Measurements from ENCODE around the gene TMEM63A. TPM values are rescaled to one million over a fixed set of nuclear protein-coding genes. Genes with fewer than 3 reads are reported as not detected.

Gene TMEM63A
- total RNA-seq, 1 experiment from 2014 or later = 93.9 TPM

- ChIA-PET POLR2A (no interaction called here), CTCF (no interaction called here)
- Histone ChIP-seq H3K36me3 (ENCODE audit: control insufficient read depth, insufficient read depth, low read length) (peaks cover 5% of the 10 kb centered on the region), H3K9me3 (no peaks in the 10 kb centered on the region), H3K27me3 (replicated peaks; ENCODE audit: control insufficient read depth, insufficient read depth, low read length) (no peaks in the 10 kb centered on the region), H3K4me1 (no peaks in the 10 kb centered on the region), H3K4me3 (ENCODE audit: low read depth, low read length) (no peak overlapping the region)
- no peaks in the 10 kb centered on the region for H3K4me1 Mint-ChIP-seq (ENCODE audit: low read depth, unreplicated experiment)
- BruUV-seq (replicated peaks) = no TSS peak
- no peaks in the 10 kb centered on the region for H3K27me3 Mint-ChIP-seq (ENCODE audit: insufficient read depth, unreplicated experiment)
- H3K4me3 Mint-ChIP-seq (ENCODE audit: unreplicated experiment) = peak overlapping the region; percentile 95
- TF ChIP-seq CTCF (IDR thresholded peaks at IDR 0.05; ENCODE audit: insufficient read depth in 1 of 2, low read depth in 1 of 2, low read length in 1 of 2, severe bottlenecking in 1 of 2, unreplicated experiment in 1 of 2) = no peak
- intact Hi-C loops (cut with micrococcal nuclease; ENCODE audit: unreplicated experiment) = loop anchor here (5.0 kb wide), 1 partner anchor 50 kb away; no protein-coding TSS in a partner anchor
- H3K36me3 Mint-ChIP-seq (ENCODE audit: insufficient read depth, unreplicated experiment) = peaks cover 37% of the 10 kb centered on the region
- no peaks in the 10 kb centered on the region for H3K9me3 Mint-ChIP-seq (ENCODE audit: unreplicated experiment)
- no peak overlapping the region for H3K27ac Mint-ChIP-seq (ENCODE audit: unreplicated experiment)
- no peak for DNase-seq
These were observed 39.8 kb upstream of the TMEM63A start for GRCh38 chr1:225921734-225922709.

GRCh38 chr1:225919906-225920305 lies 37.7 kb upstream of the TMEM63A start:
- H3K36me3 Mint-ChIP-seq (ENCODE audit: insufficient read depth, unreplicated experiment) = peaks cover 37% of the 10 kb centered on the region
- TF ChIP-seq CTCF (IDR thresholded peaks at IDR 0.05; ENCODE audit: insufficient read depth in 1 of 2, low read depth in 1 of 2, low read length in 1 of 2, severe bottlenecking in 1 of 2, unreplicated experiment in 1 of 2) = no peak
- Histone ChIP-seq H3K4me3 (ENCODE audit: low read depth, low read length) (no peak overlapping the region), H3K27me3 (replicated peaks; ENCODE audit: control insufficient read depth, insufficient read depth, low read length) (no peaks in the 10 kb centered on the region), H3K36me3 (ENCODE audit: control insufficient read depth, insufficient read depth, low read length) (peaks cover 5% of the 10 kb centered on the region), H3K4me1 (no peaks in the 10 kb centered on the region), H3K9me3 (no peaks in the 10 kb centered on the region)
- H3K4me3 Mint-ChIP-seq (ENCODE audit: unreplicated experiment) = no peak overlapping the region
- no peaks in the 10 kb centered on the region for H3K4me1 Mint-ChIP-seq (ENCODE audit: low read depth, unreplicated experiment)
- CTCF ChIA-PET = interaction anchor here (0.6 kb wide), 1 partner anchor 62 kb away, joined by 3 read pairs; no protein-coding TSS in a partner anchor
- BruUV-seq (replicated peaks) = no TSS peak
- H3K27ac Mint-ChIP-seq (ENCODE audit: unreplicated experiment) = no peak overlapping the region
- intact Hi-C loops (cut with micrococcal nuclease; ENCODE audit: unreplicated experiment) = loop anchor here (5.0 kb wide), 1 partner anchor 52 kb away; no protein-coding TSS in a partner anchor
- H3K27me3 Mint-ChIP-seq (ENCODE audit: insufficient read depth, unreplicated experiment) = no peaks in the 10 kb centered on the region
- POLR2A ChIA-PET = interaction anchor here (1.1 kb wide), 1 partner anchor 37 kb away, joined by 4 read pairs; the partner anchor contains the start of gene TMEM63A
- no peak for DNase-seq
- no peaks in the 10 kb centered on the region for H3K9me3 Mint-ChIP-seq (ENCODE audit: unreplicated experiment)

GRCh38 chr1:225918280-225918679 lies 36.1 kb upstream of the TMEM63A start:
- no peaks in the 10 kb centered on the region for H3K27me3 Mint-ChIP-seq (ENCODE audit: insufficient read depth, unreplicated experiment)
- no peak for TF ChIP-seq CTCF (IDR thresholded peaks at IDR 0.05; ENCODE audit: insufficient read depth in 1 of 2, low read depth in 1 of 2, low read length in 1 of 2, severe bottlenecking in 1 of 2, unreplicated experiment in 1 of 2)
- H3K4me1 Mint-ChIP-seq (ENCODE audit: low read depth, unreplicated experiment) = no peaks in the 10 kb centered on the region
- no peaks in the 10 kb centered on the region for H3K27me3 ChIP-seq (replicated peaks; ENCODE audit: control insufficient read depth, insufficient read depth, low read length)
- no peaks in the 10 kb centered on the region for H3K9me3 Mint-ChIP-seq (ENCODE audit: unreplicated experiment)
- intact Hi-C loops (cut with micrococcal nuclease; ENCODE audit: unreplicated experiment) = no loop called here
- no peak overlapping the region for H3K27ac Mint-ChIP-seq (ENCODE audit: unreplicated experiment)
- H3K4me1 ChIP-seq = no peaks in the 10 kb centered on the region
- ChIA-PET CTCF (no interaction called here), POLR2A (interaction anchor here (0.5 kb wide), 1 partner anchor 23 kb away, joined by 4 read pairs; no protein-coding TSS in a partner anchor)
- no peaks in the 10 kb centered on the region for H3K9me3 ChIP-seq
- DNase-seq = no peak
- H3K4me3 Mint-ChIP-seq (ENCODE audit: unreplicated experiment) = no peak overlapping the region
- H3K36me3 ChIP-seq (ENCODE audit: control insufficient read depth, insufficient read depth, low read length) = peaks cover 5% of the 10 kb centered on the region
- peaks cover 27% of the 10 kb centered on the region for H3K36me3 Mint-ChIP-seq (ENCODE audit: insufficient read depth, unreplicated experiment)
- no peak overlapping the region for H3K4me3 ChIP-seq (ENCODE audit: low read depth, low read length)
- no TSS peak for BruUV-seq (replicated peaks)
